ENCODE measurements around the gene PHF20. TPM values are rescaled to one million over a fixed set of nuclear protein-coding genes. Genes with fewer than 3 reads are reported as not detected.
"Not testable (repeated sequence)": the region's sequence is repeated elsewhere in the genome, so short reads cannot be mapped to it uniquely, and the experiment has no call there.

PHF20 gene
- total RNA-seq, 1 experiment from 2014 or later = 65.8 TPM

- H3K9me3 Mint-ChIP-seq = no peaks in the 10 kb centered on the region
- no peaks in the 10 kb centered on the region for H3K27me3 Mint-ChIP-seq (ENCODE audit: low read depth)
- ChIA-PET CTCF (interaction anchor here (0.5 to 6.1 kb wide), 77 partner anchors 10 to 501 kb away, joined by 3 to 366 read pairs (median 6); partner anchors contain the start of genes AAR2, CNBD2, SCAND1 and SPAG4), POLR2A (interaction anchor here (0.6 to 2.4 kb wide), 4 partner anchors 39 to 1563 kb away, joined by 3 to 14 read pairs (median 4); partner anchors contain the start of gene SCAND1)
- H3K36me3 Mint-ChIP-seq = no peaks in the 10 kb centered on the region
- ATAC-seq (peak; percentile 63), DNase-seq (ENCODE audit: low spot score) (peak; percentile 23)
- TF ChIP-seq NFYB (CRISPR knock-in tag; conservative IDR thresholded peaks at IDR 0.05; ENCODE audit: low read depth) (no peak), ZNF423 (CRISPR knock-in tag; IDR thresholded peaks at IDR 0.05) (peak; percentile 69), ATF1 (CRISPR knock-in tag; IDR thresholded peaks at IDR 0.05) (no peak)
- TF ChIP-seq, protein P1, sequence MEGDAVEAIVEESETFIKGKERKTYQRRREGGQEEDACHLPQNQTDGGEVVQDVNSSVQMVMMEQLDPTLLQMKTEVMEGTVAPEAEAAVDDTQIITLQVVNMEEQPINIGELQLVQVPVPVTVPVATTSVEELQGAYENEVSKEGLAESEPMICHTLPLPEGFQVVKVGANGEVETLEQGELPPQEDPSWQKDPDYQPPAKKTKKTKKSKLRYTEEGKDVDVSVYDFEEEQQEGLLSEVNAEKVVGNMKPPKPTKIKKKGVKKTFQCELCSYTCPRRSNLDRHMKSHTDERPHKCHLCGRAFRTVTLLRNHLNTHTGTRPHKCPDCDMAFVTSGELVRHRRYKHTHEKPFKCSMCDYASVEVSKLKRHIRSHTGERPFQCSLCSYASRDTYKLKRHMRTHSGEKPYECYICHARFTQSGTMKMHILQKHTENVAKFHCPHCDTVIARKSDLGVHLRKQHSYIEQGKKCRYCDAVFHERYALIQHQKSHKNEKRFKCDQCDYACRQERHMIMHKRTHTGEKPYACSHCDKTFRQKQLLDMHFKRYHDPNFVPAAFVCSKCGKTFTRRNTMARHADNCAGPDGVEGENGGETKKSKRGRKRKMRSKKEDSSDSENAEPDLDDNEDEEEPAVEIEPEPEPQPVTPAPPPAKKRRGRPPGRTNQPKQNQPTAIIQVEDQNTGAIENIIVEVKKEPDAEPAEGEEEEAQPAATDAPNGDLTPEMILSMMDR (IDR thresholded peaks at IDR 0.05) = peak; percentile 83
- H3K4me1 Mint-ChIP-seq = peaks cover 10% of the 10 kb centered on the region
- H3K4me3 Mint-ChIP-seq = no peak overlapping the region
- no peak overlapping the region for H3K27ac Mint-ChIP-seq
Measured at GRCh38 chr20:35992713-35993335, 221.0 kb downstream of the PHF20 start.

DNA sequence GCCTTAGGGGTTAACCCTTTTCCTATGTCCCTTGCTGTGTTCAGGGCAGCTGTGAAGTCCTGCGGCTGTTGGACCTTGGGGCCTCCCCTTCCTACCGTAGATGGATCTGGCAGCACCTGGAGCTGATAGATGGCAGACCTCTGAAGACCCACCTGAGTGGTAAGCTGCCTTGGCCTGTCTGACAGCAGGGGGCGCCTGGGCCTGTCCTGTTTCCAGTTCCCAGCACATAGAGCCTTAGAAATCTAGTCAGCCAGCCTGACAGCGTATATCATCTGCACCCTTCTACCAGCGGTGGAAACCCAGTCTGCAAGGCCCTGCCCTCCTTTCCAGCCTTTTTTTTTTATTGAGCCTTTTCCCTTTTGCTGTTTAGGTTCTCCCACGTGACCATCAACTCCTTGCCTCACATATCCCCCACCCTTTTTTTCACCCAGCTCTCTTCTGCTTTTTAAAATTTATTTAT, 223.2 kb downstream of the PHF20 start:
- POLR2A ChIA-PET = interaction anchor here (0.6 kb wide), 1 partner anchor 1089 kb away, joined by 4 read pairs; no protein-coding TSS in a partner anchor
- TF ChIP-seq EMX1 (CRISPR knock-in tag; IDR thresholded peaks at IDR 0.05) (peak; percentile 79; the same call in 1 of the 2 replicates), JAZF1 (CRISPR knock-in tag; IDR thresholded peaks at IDR 0.05) (no peak), ERG (CRISPR knock-in tag; IDR thresholded peaks at IDR 0.05) (peak; percentile 61; the same call in 1 of the 2 replicates), TEAD1 (CRISPR knock-in tag; IDR thresholded peaks at IDR 0.05) (0 out of 2 replicates have a peak, but pooled peaks have one; percentile 20), OVOL2 (CRISPR knock-in tag; IDR thresholded peaks at IDR 0.05; ENCODE audit: borderline replicate concordance) (no peak)
- TF ChIP-seq, protein P1 (IDR thresholded peaks at IDR 0.05) = peak; percentile 71
- TF ChIP-seq, protein P2, sequence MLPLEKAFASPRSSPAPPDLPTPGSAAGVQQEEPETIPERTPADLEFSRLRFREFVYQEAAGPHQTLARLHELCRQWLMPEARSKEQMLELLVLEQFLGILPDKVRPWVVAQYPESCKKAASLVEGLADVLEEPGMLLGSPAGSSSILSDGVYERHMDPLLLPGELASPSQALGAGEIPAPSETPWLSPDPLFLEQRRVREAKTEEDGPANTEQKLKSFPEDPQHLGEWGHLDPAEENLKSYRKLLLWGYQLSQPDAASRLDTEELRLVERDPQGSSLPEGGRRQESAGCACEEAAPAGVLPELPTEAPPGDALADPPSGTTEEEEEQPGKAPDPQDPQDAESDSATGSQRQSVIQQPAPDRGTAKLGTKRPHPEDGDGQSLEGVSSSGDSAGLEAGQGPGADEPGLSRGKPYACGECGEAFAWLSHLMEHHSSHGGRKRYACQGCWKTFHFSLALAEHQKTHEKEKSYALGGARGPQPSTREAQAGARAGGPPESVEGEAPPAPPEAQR (CRISPR knock-in tag; IDR thresholded peaks at IDR 0.05) = 0 out of 2 replicates have a peak, but pooled peaks have one; percentile 49
- TF ChIP-seq, protein P3, sequence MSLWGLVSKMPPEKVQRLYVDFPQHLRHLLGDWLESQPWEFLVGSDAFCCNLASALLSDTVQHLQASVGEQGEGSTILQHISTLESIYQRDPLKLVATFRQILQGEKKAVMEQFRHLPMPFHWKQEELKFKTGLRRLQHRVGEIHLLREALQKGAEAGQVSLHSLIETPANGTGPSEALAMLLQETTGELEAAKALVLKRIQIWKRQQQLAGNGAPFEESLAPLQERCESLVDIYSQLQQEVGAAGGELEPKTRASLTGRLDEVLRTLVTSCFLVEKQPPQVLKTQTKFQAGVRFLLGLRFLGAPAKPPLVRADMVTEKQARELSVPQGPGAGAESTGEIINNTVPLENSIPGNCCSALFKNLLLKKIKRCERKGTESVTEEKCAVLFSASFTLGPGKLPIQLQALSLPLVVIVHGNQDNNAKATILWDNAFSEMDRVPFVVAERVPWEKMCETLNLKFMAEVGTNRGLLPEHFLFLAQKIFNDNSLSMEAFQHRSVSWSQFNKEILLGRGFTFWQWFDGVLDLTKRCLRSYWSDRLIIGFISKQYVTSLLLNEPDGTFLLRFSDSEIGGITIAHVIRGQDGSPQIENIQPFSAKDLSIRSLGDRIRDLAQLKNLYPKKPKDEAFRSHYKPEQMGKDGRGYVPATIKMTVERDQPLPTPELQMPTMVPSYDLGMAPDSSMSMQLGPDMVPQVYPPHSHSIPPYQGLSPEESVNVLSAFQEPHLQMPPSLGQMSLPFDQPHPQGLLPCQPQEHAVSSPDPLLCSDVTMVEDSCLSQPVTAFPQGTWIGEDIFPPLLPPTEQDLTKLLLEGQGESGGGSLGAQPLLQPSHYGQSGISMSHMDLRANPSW (CRISPR knock-in tag; conservative IDR thresholded peaks at IDR 0.05; ENCODE audit: low read depth) = no peak
- Mint-ChIP-seq H3K27ac (no peak overlapping the region), H3K9me3 (0 out of 2 replicates have a peak, but pooled peaks cover 3% of the 10 kb centered on the region), H3K4me3 (no peak overlapping the region), H3K4me1 (peaks cover 10% of the 10 kb centered on the region), H3K27me3 (ENCODE audit: low read depth) (no peaks in the 10 kb centered on the region), H3K36me3 (no peaks in the 10 kb centered on the region)
- CTCF ChIA-PET = interaction anchor here (0.6 to 6.1 kb wide), 41 partner anchors 8 to 460 kb away, joined by 3 to 366 read pairs (median 5); partner anchors contain the start of gene SCAND1
- DNase-seq (ENCODE audit: low spot score) = peak; percentile 94
- peak; percentile 97 for ATAC-seq

GRCh38 chr20:35996492-35996891, 224.7 kb downstream of the PHF20 start:
- H3K27ac Mint-ChIP-seq; H3K27me3 Mint-ChIP-seq (ENCODE audit: low read depth); ATAC-seq; H3K36me3 Mint-ChIP-seq; POLR2A ChIA-PET; DNase-seq (ENCODE audit: low spot score); H3K4me3 Mint-ChIP-seq; H3K4me1 Mint-ChIP-seq; H3K9me3 Mint-ChIP-seq: not testable (repeated sequence)
- CTCF ChIA-PET = interaction anchor here (1.9 to 2.2 kb wide), 2 partner anchors 42 to 142 kb away, joined by 8 to 22 read pairs; partner anchors contain the start of gene SCAND1
